Colonic mucosa (tissue), 4 donors: ENCODE measurements around the gene CTXND1. TPM values are rescaled to one million over a fixed set of nuclear protein-coding genes. Genes with fewer than 3 reads are reported as not detected.

Experiments
- DNase-seq: peaks from one replicate; pipeline ENCODE4 v3.0.0-alpha.2; 2020
- H3K27ac ChIP-seq: fragments of 200-600 bp; one replicate; pipeline ENCODE4 v1.8.0; 2021
- H3K27me3 ChIP-seq: fragments of 200-600 bp; one replicate; pipeline ENCODE4 v1.8.0; 2021
- H3K36me3 ChIP-seq: fragments of 200-600 bp; one replicate; pipeline ENCODE4 v1.8.0; 2021
- H3K4me1 ChIP-seq: fragments of 200-600 bp; one replicate; pipeline ENCODE4 v1.8.0; 2021; ENCODE audit warnings: mild to moderate bottlenecking
- H3K4me3 ChIP-seq: fragments of 200-600 bp; one replicate; pipeline ENCODE4 v1.8.0; 2021
- H3K9ac ChIP-seq, 2 donors: one replicate each; pipeline ENCODE4 v1.7.0; 2013; ENCODE audit warnings: control low read depth in 2 of 2, low read depth in 2 of 2, low read length in 2 of 2
- H3K9me3 ChIP-seq: fragments of 200-600 bp; one replicate; pipeline ENCODE4 v1.8.0; 2021
- intact Hi-C: fragments of 100-400 bp; cut with DNase I; formaldehyde crosslinking; loops from one replicate; pipeline ENCODE4 v1.14.1; 2022
- total RNA-seq, 2 donors: library from RNA; stranded (reverse); fragmentation: NEBNext Ultra II Directional in 1 of 2; extraction: Animal tissue kit (Norgen Biotek cat#: 25700) in 1 of 2; gene quantifications; one replicate each; pipeline ENCODE4 v1.2.1, GENCODE V29; 2021
- TF ChIP-seq, protein P1 (sequence below): fragments of 200-600 bp; IDR thresholded peaks from one replicate; pipeline ENCODE4 v1.8.0; 2022; ENCODE audit warnings: antibody characterized with exemption, mild to moderate bottlenecking
- donor health status: healthy.
- donor health status: DM: no; HTN: no; CAD: no.
- donor health status: DM: no; HTN: no; CAD: no.

The CTXND1 gene
- total RNA-seq, 2 donors from 2014 or later = 0.11 to 0.12 TPM

GRCh38 chr15:80182611-80183261 lies 69.3 kb downstream of the CTXND1 start:
- TF ChIP-seq, protein P1, sequence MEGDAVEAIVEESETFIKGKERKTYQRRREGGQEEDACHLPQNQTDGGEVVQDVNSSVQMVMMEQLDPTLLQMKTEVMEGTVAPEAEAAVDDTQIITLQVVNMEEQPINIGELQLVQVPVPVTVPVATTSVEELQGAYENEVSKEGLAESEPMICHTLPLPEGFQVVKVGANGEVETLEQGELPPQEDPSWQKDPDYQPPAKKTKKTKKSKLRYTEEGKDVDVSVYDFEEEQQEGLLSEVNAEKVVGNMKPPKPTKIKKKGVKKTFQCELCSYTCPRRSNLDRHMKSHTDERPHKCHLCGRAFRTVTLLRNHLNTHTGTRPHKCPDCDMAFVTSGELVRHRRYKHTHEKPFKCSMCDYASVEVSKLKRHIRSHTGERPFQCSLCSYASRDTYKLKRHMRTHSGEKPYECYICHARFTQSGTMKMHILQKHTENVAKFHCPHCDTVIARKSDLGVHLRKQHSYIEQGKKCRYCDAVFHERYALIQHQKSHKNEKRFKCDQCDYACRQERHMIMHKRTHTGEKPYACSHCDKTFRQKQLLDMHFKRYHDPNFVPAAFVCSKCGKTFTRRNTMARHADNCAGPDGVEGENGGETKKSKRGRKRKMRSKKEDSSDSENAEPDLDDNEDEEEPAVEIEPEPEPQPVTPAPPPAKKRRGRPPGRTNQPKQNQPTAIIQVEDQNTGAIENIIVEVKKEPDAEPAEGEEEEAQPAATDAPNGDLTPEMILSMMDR = no peak
- intact Hi-C loops = no loop called here
- H3K27me3 ChIP-seq = no peaks in the 10 kb centered on the region

DNA sequence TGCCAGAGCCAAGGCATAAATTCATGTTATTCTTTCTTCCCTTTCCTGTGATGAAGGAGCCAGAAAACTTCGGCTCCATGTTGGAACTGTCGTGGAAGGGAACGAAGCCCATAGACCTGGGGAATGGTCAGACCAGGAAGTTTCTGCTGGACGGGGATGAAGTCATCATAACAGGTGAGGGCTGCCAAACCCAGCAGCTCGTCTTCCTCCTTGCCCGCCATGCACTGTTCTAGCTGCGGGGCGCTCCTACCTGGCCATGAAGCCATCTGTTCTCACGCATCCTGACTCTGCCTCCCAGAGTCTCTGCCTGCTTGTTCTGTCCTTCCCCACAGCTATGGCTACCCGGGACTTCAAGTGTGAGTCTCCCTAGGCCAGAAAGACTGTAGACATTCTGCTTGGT lies 71.0 kb downstream of the CTXND1 start:
- Histone ChIP-seq H3K9ac (no peak overlapping the region), H3K27ac (no peak overlapping the region), H3K27me3 (no peaks in the 10 kb centered on the region), H3K9me3 (no peaks in the 10 kb centered on the region), H3K36me3 (no peaks in the 10 kb centered on the region), H3K4me1 (no peaks in the 10 kb centered on the region), H3K4me3 (no peak overlapping the region)
- DNase-seq = no peak
- intact Hi-C loops = no loop called here
- TF ChIP-seq, protein P1 = no peak

More at GRCh38 chr15:80182611-80183261, 69.3 kb downstream of the CTXND1 start:
- Histone ChIP-seq H3K4me3 (no peak overlapping the region), H3K36me3 (no peaks in the 10 kb centered on the region), H3K9me3 (no peaks in the 10 kb centered on the region), H3K4me1 (no peaks in the 10 kb centered on the region), H3K27ac (no peak overlapping the region), H3K9ac (no peak overlapping the region)
- DNase-seq = no peak

DNA sequence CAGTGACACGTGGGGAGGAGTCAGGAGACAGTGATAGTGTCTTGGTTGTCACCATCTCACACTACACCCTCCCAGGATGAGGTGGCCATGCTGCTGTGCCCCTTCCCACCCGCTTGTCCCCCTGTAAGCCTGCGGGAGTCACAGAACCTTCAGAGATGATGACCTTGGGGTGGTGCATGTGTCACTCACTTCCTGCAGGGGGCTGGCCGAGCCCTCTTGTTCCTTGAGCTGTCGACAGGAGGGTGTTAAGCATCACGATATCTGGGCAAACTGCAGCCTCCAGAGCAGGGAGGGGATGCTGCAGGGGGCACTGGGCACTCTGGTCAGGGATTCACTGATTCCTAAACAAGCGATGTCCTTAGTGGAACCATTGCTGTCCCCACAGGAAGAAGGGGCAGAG lies 71.5 kb downstream of the CTXND1 start:
- H3K9ac ChIP-seq = no peak overlapping the region
- H3K36me3 ChIP-seq = no peaks in the 10 kb centered on the region
- H3K4me1 ChIP-seq = no peaks in the 10 kb centered on the region
- intact Hi-C loops = no loop called here
- DNase-seq = no peak
- no peak overlapping the region for H3K27ac ChIP-seq
- H3K4me3 ChIP-seq = no peak overlapping the region
- H3K9me3 ChIP-seq = no peaks in the 10 kb centered on the region
- no peaks in the 10 kb centered on the region for H3K27me3 ChIP-seq
- TF ChIP-seq, protein P1 = no peak

GRCh38 chr15:80179935-80180334 lies 72.1 kb downstream of the CTXND1 start:
- Histone ChIP-seq H3K9ac (no peak overlapping the region), H3K9me3 (no peaks in the 10 kb centered on the region), H3K36me3 (no peaks in the 10 kb centered on the region), H3K27ac (no peak overlapping the region), H3K4me1 (no peaks in the 10 kb centered on the region), H3K27me3 (no peaks in the 10 kb centered on the region), H3K4me3 (no peak overlapping the region)
- DNase-seq = no peak
- TF ChIP-seq, protein P1 = no peak
- intact Hi-C loops = loop anchor here (10.0 kb wide), 2 partner anchors 285 to 795 kb away; partner anchors contain the start of gene MTHFS

DNA sequence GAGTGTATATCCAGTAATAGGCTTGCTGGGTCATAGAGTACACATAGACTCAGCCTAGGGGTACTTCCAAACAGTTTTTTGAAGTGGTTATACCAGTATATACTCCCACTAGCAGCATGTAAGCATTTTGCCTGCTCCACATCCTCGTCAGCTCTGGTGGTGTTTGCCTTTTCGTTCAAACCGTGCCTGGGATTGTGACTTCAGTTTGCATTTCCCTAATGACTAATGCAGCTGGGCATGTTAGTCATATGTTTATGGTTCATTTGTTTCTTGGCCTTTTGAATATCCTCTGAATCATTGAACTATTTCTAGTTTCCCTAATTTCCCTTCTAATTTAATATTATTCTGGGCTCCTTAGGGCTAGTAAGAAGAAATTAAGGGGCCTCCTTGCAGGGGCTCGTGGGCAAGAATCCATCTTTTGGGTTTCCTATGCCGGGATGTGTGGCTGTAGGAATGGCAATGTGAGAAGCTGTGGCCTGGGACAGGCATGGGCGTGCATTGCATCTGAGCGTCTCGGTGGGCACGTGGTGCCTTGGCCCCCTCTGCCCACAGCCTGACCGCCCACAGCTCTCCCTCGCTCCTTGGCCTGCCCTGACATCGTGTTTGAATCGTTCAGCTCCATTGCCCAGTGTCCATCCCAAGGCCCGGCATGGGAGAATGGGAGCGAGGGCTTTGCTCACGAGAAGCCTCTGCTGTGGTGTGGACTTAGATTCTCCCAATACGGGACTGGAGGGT lies 72.8 kb downstream of the CTXND1 start:
- H3K9ac ChIP-seq = no peak overlapping the region
- H3K4me3 ChIP-seq = no peak overlapping the region
- H3K9me3 ChIP-seq = no peaks in the 10 kb centered on the region
- TF ChIP-seq, protein P1 = no peak
- no peaks in the 10 kb centered on the region for H3K36me3 ChIP-seq
- intact Hi-C loops = loop anchor here (10.0 kb wide), 2 partner anchors 284 to 794 kb away; partner anchors contain the start of gene MTHFS
- DNase-seq = no peak
- H3K4me1 ChIP-seq = no peaks in the 10 kb centered on the region
- no peaks in the 10 kb centered on the region for H3K27me3 ChIP-seq
- H3K27ac ChIP-seq = no peak overlapping the region
